Head of caudate nucleus (tissue), 42 donors: ENCODE measurements around the gene HBM.
"Not testable (repeated sequence)": the region's sequence is repeated elsewhere in the genome, so short reads cannot be mapped to it uniquely, and the experiment has no call there.

Experiments used
- DNase-seq, 42 donors: peaks; one replicate each; pipeline versions ENCODE4 v3.0.0 to v3.0.0-alpha.2; 2020 to 2021; ENCODE audit warnings: mixed read lengths in 7 of 42
- intact Hi-C: fragments of 100-400 bp; cut with DNase I; formaldehyde crosslinking; loops from one replicate; pipeline ENCODE4 v1.15.0; 2022

Gene HBM

DNA sequence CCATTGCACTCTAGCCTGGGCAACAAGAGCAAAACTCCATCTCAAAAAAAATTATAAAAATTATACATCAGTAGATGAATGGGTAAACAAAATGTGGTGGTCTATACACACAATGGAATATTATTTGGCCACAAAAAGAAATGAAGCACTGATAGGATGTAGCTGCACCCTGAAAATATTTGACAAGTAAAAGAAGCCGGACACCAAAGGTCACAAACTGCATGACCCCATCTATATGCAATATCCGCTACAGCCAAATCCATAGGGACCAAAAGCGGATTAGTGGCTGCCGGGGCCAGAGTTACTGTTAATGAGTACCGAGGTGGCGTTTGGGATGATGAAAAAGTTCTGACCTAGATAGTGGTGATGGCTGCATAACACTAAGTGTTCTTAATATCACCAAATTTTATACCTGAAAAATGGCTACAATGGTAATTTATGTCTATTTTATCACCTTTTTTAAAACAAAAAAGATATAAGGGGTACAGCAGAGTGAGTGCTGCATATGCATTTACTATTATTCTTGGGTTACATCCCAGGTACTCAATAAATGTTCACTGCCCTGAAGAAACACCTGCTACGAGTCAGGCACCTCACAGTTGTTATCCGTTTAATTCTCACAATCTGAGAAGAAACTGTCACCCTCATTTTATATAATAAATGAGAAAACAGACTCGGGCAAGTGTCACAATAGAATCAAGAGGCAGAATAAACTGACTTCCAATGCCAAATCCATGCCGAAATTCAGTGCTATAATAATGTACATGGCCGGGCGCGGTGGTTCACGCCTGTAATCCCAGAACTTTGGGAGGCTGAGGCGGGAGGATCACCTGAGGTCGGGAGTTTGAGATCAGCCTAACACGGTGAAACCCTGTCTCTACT lies 13.7 kb downstream of the HBM start:
- intact Hi-C loops, result loop anchor here (2.0 kb wide), 1 partner anchor 73 kb away; no protein-coding TSS in a partner anchor
- DNase-seq, result no peak

GRCh38 chr16:180101-180675 lies 14.4 kb downstream of the HBM start, which contains the start of gene HBQ1:
Gene HBQ1 (plus strand): TSS chr16:180459. CDS start chr16:180487, 28 bp downstream.
- intact Hi-C loops, result loop anchor here (2.0 kb wide), 1 partner anchor 73 kb away; no protein-coding TSS in a partner anchor
- peak in 14 of 42 donors; percentile 6 to 51 (median 26) for DNase-seq

GRCh38 chr16:180681-181564 lies 15.1 kb downstream of the HBM start:
- DNase-seq, result peak in 28 of 42 donors; percentile 8 to 88 (median 69)
- intact Hi-C loops, result loop anchor here (2.0 kb wide), 1 partner anchor 74 kb away; no protein-coding TSS in a partner anchor

- DNase-seq, result peak in 24 of 42 donors; percentile 48 to 88 (median 75)
- intact Hi-C loops, result loop anchor here (2.0 kb wide), 1 partner anchor 75 kb away; no protein-coding TSS in a partner anchor
These were observed 15.8 kb downstream of the HBM start for GRCh38 chr16:181565-182021.

DNA sequence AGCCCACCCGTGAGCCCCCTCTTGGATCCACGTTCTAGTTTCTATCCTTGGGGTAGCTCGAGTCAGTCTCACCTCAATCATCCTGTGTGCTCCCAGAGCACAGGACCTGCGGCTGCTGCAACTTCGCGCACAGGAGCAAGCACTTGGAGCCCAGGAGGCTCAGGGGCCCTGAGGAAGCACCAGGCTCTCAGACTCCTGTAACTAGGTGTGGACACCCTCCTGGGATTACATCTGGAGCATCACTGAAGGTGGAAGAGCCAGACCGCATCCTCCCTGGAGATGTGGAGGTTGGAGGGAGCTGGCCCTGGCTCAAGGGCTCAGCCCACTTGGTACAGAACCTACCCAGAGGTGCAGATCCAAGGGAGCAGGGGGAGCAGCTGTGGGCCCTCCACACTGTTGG lies 17.2 kb downstream of the HBM start:
- intact Hi-C loops, result no loop called here
- no peak for DNase-seq

DNA sequence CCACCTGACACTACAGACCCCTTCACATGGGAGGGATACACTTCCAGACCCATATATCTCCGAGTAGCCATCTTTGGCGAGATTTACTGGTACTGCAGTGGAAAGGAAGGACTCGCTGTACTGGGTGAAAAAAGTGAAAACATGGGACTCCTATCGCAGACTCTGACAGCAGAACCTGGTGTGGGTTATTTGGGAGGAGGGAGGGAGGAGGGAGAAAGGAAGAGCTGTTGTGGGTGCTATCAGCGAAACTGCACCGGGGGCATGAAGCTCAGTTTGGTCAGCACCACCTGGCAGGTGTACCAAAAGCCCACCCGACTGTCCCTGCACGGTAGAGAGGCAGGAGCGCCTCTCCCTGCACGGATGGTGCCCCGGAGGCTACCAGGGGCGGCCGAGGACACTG lies 19.4 kb downstream of the HBM start:
- no peak for DNase-seq
- intact Hi-C loops, result no loop called here

DNA sequence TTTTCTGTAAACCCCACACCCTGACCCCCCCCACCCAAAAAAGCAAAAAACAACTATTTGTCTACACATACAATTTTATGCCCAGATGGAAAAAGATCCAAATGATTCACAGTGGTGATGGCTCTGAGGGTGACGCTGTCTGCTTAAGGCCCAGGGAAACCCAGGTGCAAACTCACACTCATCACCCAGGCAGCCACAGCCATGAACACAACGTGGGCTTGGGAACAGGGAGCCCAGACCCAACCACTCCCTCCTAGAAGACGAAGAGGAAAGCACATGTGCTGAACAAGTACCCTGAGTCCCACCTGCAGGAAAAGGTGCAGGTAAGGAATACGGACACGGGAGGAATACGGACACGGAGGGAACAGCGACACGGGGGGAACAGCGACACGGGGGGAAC lies 19.9 kb downstream of the HBM start:
- intact Hi-C loops, result no loop called here
- DNase-seq, result peak in 8 of 42 donors; percentile 9 to 54 (median 30)

DNA sequence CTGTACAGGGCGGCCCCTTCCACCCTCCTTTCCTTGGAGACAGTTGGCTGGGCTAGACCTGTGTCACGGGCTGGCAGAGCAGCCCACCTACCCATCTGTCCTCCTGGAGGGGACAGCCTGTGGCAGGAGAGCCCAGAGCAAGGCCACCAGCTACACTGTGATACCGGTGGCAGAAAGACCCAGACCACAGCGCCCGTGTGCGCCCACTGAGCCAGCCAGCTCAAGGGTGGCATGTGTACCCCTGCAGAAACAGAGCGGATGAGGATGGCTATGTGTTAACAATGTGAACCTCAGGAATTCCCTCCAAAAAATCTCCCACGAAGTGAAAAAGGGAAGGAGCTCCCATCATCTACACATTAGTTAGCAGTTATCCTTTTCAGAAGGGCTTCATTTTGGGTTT lies 21.6 kb downstream of the HBM start:
- intact Hi-C loops, result no loop called here
- no peak for DNase-seq

- no peak for DNase-seq
- intact Hi-C loops, result no loop called here
These were observed 22.9 kb downstream of the HBM start for GRCh38 chr16:188674-189073.

DNA sequence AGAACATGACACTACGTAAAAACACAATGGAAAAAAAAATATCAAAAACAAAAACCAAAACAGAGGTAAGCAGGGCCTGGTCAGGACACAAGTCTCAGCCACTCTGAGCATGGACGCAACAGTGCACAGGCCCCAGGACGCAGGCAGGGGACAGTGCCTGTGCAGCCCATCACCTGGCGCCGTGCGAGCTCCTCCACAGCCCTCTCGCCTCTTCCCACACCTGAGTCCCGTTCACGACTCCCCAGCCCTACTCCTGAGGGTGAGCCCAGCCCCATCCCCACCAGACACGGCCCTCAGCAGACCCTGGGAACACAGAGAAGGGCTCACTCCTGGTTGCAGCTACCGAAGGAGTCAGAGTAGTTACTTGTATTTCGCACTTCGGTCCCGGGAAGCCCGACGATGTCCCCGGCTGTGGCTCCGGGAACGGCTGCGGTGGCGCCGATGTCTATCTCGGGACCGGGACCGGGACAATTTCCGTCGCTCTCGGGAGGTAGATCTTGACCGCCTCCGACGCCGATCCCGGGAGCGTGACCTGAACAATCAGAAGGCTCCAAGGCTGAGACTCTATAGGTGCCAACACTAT lies 23.9 kb downstream of the HBM start:
- intact Hi-C loops, result no loop called here
- no peak for DNase-seq

DNA sequence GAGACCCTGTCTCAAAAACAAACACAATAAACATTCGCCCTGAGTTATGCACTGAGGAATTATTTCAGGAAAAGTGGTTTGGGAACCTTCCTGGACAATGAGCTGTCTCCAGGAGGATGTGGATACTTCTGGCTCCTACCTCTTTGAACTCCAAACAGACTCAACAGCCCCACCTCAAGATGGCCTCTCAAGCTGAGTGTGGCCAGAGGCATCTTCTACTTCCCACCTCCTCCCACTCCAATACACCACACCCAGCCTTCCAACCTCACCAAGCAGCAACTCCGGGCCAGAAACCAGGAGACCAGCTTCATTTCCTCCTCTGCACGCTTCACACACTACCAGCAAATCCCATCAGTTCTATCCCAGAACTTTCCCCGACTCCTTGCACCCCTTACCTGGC lies 26.1 kb downstream of the HBM start:
- no peak for DNase-seq
- intact Hi-C loops, result no loop called here

- intact Hi-C loops, result no loop called here
- no peak for DNase-seq
These were observed 26.9 kb downstream of the HBM start for GRCh38 chr16:192686-193085.

GRCh38 chr16:193441-193840 lies 27.7 kb downstream of the HBM start:
- intact Hi-C loops, result no loop called here

GRCh38 chr16:194516-194915 lies 28.7 kb downstream of the HBM start:
- intact Hi-C loops, result no loop called here
- no peak for DNase-seq

More at GRCh38 chr16:193441-193840, 27.7 kb downstream of the HBM start:
- no peak for DNase-seq

DNA sequence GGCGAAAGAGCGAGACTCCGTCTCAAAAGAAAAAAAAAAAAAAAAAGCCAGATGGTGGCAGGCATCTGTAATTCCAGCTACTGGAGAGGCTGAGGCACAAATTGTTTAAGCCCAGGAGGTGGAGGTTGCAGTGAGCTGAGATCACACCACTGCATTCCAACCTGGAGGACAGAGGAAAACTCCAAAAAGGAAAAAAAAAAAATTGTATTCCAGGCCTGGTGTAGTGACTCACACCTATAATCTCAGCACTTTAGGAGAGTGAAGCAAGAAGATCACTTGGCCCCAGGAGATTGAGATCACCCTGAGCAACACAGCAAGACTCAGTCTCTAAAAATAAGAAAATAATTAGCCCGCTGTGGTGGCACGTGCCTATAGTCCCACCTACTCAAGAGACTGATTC lies 34.6 kb downstream of the HBM start:
- DNase-seq, result no peak
- intact Hi-C loops, result no loop called here

DNA sequence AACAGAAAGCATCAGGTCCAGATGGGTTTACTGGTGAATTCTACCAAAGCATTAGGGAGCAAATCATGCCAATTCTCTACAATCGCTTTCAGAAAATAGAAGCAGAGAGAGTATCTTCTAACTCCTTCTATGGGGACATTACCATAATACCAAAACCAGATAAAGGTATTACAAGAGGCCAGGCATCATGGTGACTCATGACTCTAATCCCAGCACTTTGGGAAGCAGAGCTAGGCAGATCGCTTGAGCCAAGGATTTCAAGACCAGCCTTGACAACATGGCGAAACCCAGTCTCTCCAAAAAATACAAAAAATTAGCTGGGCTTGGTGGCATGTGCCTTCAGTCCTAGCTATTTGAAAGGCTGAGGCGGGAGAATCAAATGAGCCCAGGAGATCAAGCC lies 37.5 kb downstream of the HBM start:
- intact Hi-C loops, result no loop called here
- no peak for DNase-seq

- DNase-seq, intact Hi-C loops: not testable (repeated sequence)
These were observed 38.3 kb downstream of the HBM start for GRCh38 chr16:204046-204445.

GRCh38 chr16:209359-209758 lies 43.6 kb downstream of the HBM start:
- intact Hi-C loops, DNase-seq: not testable (repeated sequence)

DNA sequence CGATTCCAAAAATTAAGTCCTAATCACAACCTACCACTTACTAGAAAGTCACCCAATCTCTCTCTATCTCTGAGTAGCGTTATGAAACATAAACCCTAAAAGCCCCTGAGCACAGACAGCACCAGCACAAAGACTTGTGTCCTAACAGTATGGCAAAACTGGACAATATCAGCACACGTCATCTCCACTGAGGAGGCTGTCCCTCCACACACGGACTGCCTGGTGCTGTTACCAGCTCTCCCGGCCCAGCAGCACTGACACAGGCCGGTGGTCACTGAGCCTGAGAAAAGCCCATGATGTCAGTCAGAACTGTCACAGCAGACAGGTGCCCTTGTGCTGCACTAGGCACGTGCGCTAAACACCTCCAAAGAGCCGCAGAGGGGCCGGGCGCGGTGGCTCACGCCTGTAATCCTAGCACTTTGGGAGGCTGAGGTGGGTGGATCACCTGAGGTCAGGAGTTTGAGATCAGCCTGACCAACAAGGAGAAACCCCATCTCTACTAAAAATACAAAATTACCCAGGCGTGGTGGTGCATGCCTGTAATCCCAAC lies 45.9 kb downstream of the HBM start:
- DNase-seq, intact Hi-C loops: not testable (repeated sequence)
